Measurements from ENCODE around the gene OR4C13. TPM values are rescaled to one million over a fixed set of nuclear protein-coding genes. Genes with fewer than 3 reads are reported as not detected.

OR4C13 gene
- not detected in 2 replicates for total RNA-seq

DNA sequence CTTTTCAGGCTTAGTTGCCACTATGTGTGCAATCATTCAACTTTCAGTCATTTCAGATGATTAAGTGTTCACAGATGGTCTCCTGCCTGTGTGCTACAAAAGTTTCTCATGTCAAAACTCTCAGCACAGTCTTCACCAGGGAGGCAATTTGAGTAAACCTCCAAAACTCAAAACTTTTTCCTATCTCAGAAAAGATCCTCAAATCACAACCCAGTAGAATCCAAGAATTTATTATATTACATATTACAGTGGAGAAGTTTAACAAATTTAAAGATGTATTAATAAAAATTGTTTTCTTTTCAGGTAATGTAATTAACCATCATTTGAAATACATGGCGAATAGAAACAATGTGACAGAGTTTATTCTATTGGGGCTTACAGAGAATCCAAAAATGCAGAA is at the start of gene OR4C13:
OR4C13 (plus strand) TSS at position 301 of the 400 bp plus-strand sequence; CDS start at position 333, 32 bp downstream.

DNA sequence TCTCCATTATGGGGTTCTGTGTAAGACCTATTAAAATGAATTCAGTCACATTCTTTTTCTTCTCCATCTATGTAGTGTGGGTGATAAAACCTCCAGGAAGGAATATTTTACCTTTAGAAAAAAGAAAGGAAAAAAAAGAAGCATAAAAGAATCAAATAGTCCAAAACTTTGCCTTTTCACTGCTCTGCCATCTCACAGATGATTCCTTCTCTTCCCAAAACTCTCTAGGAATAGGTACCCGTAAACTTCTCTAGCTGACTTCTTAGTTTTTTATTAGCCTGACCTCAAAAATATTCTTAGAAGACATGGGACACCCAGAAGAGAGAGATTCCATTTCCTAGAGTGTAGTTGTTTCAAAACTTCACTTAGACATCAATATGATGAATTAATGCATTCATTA is 30.2 kb downstream of the OR4C13 start, which contains the start of gene OR4C12:
OR4C12 (minus strand) TSS at position 101 of the 400 bp plus-strand sequence; CDS start at position 67, 34 bp downstream.

Other genes starting within 250 kb of the OR4C13 start
- gene OR4C12, start 30.1 kb downstream of the OR4C13 start, total RNA-seq, result not detected in 2 replicates
- gene OR4C45, start 80.5 kb downstream of the OR4C13 start, total RNA-seq, result not detected in 2 replicates

Measured in cardiac atrium fibroblast (primary cell).